ENCODE measurements around the gene SELENOO. TPM values are rescaled to one million over a fixed set of nuclear protein-coding genes. Genes with fewer than 3 reads are reported as not detected.
A peak's percentile ranks its signal among the peaks of the same experiment; 100 is the strongest.

SELENOO gene
- total RNA-seq, 1 experiment from 2014 or later: 41.3 TPM

GRCh38 chr22:50220603-50221409 is 20.0 kb downstream of the SELENOO start:
- no peak for DNase-seq (ENCODE audit: low spot score)
- Histone ChIP-seq H3K36me3 (ENCODE audit: insufficient read depth, low read length, poor library complexity, severe bottlenecking) (peaks cover 72% of the 10 kb centered on the region), H3K27me3 (replicated peaks; ENCODE audit: insufficient read depth, low read depth, low read length, poor library complexity) (no peaks in the 10 kb centered on the region), H3K4me1 (ENCODE audit: insufficient read depth, low read length, poor library complexity, severe bottlenecking) (peaks cover 14% of the 10 kb centered on the region), H3K9me3 (ENCODE audit: low read depth, low read length, poor library complexity, severe bottlenecking) (no peaks in the 10 kb centered on the region), H3K4me3 (ENCODE audit: low read depth, low read length, poor library complexity, severe bottlenecking) (no peak overlapping the region), H3K27ac (ENCODE audit: low read depth, low read length, poor library complexity, severe bottlenecking) (no peak overlapping the region)
- CTCF ChIA-PET: no interaction called here
- POLR2A ChIA-PET (ENCODE audit: low non-redundant PET): no interaction called here
- no TSS peak for BruUV-seq (replicated peaks)
- TF ChIP-seq EZH2 (IDR thresholded peaks at IDR 0.05; ENCODE audit: borderline replicate concordance, low read depth, low read length, poor library complexity, severe bottlenecking): no peak
- TF ChIP-seq, protein P1, sequence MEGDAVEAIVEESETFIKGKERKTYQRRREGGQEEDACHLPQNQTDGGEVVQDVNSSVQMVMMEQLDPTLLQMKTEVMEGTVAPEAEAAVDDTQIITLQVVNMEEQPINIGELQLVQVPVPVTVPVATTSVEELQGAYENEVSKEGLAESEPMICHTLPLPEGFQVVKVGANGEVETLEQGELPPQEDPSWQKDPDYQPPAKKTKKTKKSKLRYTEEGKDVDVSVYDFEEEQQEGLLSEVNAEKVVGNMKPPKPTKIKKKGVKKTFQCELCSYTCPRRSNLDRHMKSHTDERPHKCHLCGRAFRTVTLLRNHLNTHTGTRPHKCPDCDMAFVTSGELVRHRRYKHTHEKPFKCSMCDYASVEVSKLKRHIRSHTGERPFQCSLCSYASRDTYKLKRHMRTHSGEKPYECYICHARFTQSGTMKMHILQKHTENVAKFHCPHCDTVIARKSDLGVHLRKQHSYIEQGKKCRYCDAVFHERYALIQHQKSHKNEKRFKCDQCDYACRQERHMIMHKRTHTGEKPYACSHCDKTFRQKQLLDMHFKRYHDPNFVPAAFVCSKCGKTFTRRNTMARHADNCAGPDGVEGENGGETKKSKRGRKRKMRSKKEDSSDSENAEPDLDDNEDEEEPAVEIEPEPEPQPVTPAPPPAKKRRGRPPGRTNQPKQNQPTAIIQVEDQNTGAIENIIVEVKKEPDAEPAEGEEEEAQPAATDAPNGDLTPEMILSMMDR (conservative IDR thresholded peaks at IDR 0.05; ENCODE audit: low read depth, low read length): no peak
- intact Hi-C loops (cut with micrococcal nuclease; ENCODE audit: unreplicated experiment): no loop called here

GRCh38 chr22:50221410-50222300 is 20.8 kb downstream of the SELENOO start:
- POLR2A ChIA-PET (ENCODE audit: low non-redundant PET): no interaction called here

GRCh38 chr22:50222508-50222907 is 21.7 kb downstream of the SELENOO start:
- H3K36me3 ChIP-seq (ENCODE audit: insufficient read depth, low read length, poor library complexity, severe bottlenecking): peaks cover 57% of the 10 kb centered on the region
- no peak overlapping the region for H3K4me3 ChIP-seq (ENCODE audit: low read depth, low read length, poor library complexity, severe bottlenecking)
- no peaks in the 10 kb centered on the region for H3K27me3 ChIP-seq (replicated peaks; ENCODE audit: insufficient read depth, low read depth, low read length, poor library complexity)
- H3K4me1 ChIP-seq (ENCODE audit: insufficient read depth, low read length, poor library complexity, severe bottlenecking): peaks cover 14% of the 10 kb centered on the region
- intact Hi-C loops (cut with micrococcal nuclease; ENCODE audit: unreplicated experiment): no loop called here
- ChIA-PET CTCF (no interaction called here), POLR2A (ENCODE audit: low non-redundant PET) (no interaction called here)
- no peak overlapping the region for H3K27ac ChIP-seq (ENCODE audit: low read depth, low read length, poor library complexity, severe bottlenecking)
- DNase-seq (ENCODE audit: low spot score): no peak
- no peak for TF ChIP-seq EZH2 (IDR thresholded peaks at IDR 0.05; ENCODE audit: borderline replicate concordance, low read depth, low read length, poor library complexity, severe bottlenecking)
- TF ChIP-seq, protein P1 (conservative IDR thresholded peaks at IDR 0.05; ENCODE audit: low read depth, low read length): no peak
- no TSS peak for BruUV-seq (replicated peaks)
- no peaks in the 10 kb centered on the region for H3K9me3 ChIP-seq (ENCODE audit: low read depth, low read length, poor library complexity, severe bottlenecking)

More at GRCh38 chr22:50221410-50222300, 20.8 kb downstream of the SELENOO start:
- Histone ChIP-seq H3K36me3 (ENCODE audit: insufficient read depth, low read length, poor library complexity, severe bottlenecking) (peaks cover 64% of the 10 kb centered on the region), H3K27me3 (replicated peaks; ENCODE audit: insufficient read depth, low read depth, low read length, poor library complexity) (no peaks in the 10 kb centered on the region), H3K9me3 (ENCODE audit: low read depth, low read length, poor library complexity, severe bottlenecking) (no peaks in the 10 kb centered on the region), H3K27ac (ENCODE audit: low read depth, low read length, poor library complexity, severe bottlenecking) (no peak overlapping the region), H3K4me3 (ENCODE audit: low read depth, low read length, poor library complexity, severe bottlenecking) (no peak overlapping the region), H3K4me1 (ENCODE audit: insufficient read depth, low read length, poor library complexity, severe bottlenecking) (peaks cover 14% of the 10 kb centered on the region)
- TF ChIP-seq, protein P1 (conservative IDR thresholded peaks at IDR 0.05; ENCODE audit: low read depth, low read length): 0 out of 2 replicates have a peak, but pooled peaks have one; percentile 28
- no peak for TF ChIP-seq EZH2 (IDR thresholded peaks at IDR 0.05; ENCODE audit: borderline replicate concordance, low read depth, low read length, poor library complexity, severe bottlenecking)
- CTCF ChIA-PET: no interaction called here
- intact Hi-C loops (cut with micrococcal nuclease; ENCODE audit: unreplicated experiment): no loop called here
- no TSS peak for BruUV-seq (replicated peaks)
- DNase-seq (ENCODE audit: low spot score): no peak

Data from A673 (cell line).